Measurements from ENCODE around the gene OXA1L.

GRCh38 chr14:22814941-22815713, 48.6 kb downstream of the OXA1L start, which contains the start of gene SLC7A7:
- TF ChIP-seq POLR2AphosphoS5 (IDR thresholded peaks at IDR 0.05; ENCODE audit: borderline replicate concordance, low read depth, low read length) = no peak
- no peak for TF ChIP-seq EZH2 (IDR thresholded peaks at IDR 0.05)

All from SK-N-MC (cell line).